Measurements from ENCODE around the gene NDUFAF8.

Gene NDUFAF8

DNA sequence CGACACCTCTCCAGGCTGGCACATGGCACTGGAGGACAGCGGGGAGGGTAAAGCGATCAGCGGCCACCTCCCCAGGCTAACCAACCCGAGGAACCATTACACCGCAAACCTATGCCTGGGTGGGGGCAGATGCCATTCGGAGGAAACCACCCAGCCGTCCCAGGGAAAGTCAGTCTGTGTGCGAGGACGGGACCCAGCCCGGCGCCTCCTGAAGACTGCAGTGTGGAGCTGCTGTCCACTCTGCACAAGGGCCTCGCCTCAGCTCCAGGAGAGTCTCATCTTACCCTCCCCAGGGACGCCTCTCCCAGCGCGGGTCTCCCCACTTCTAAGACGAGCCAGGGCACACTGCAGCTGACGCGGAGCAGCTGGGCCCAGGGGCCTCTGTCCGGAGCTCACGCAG lies 48.0 kb downstream of the NDUFAF8 start:
- H3K27ac ChIP-seq: no peak overlapping the region
- no peak for TF ChIP-seq CTCF (conservative IDR thresholded peaks at IDR 0.05)

- H3K27ac ChIP-seq: no peak overlapping the region
- TF ChIP-seq CTCF (conservative IDR thresholded peaks at IDR 0.05): no peak
These were observed 48.8 kb downstream of the NDUFAF8 start for GRCh38 chr17:81287741-81288430.

- no peak for TF ChIP-seq CTCF (conservative IDR thresholded peaks at IDR 0.05)
- H3K27ac ChIP-seq: no peak overlapping the region
These were observed 49.6 kb downstream of the NDUFAF8 start for GRCh38 chr17:81288715-81289114.

DNA sequence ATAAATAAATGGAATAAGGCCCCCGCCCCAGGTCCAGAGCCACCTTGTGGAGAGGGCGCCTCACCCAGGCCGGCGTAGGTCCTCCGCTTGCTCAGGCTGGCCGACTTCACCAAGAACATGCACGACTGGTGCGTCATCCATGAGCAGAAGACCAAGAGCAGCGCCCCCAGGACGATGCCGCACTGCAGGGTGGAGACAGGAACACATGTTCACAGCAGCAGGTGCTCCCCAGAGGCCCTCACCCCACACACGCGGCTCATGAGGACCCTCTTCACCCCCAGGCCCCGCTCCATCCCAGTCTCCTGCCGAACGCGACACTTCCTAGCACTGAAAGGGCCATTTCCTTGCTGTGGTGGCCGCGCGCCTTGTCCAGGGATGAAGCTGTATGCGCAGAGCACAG lies 50.5 kb downstream of the NDUFAF8 start:
- no peak for TF ChIP-seq CTCF (conservative IDR thresholded peaks at IDR 0.05)
- no peak overlapping the region for H3K27ac ChIP-seq

GRCh38 chr17:81290230-81290629 lies 51.1 kb downstream of the NDUFAF8 start:
- H3K27ac ChIP-seq: no peak overlapping the region
- TF ChIP-seq CTCF (conservative IDR thresholded peaks at IDR 0.05): no peak

Data from VCaP (cell line).